Activated T-cell treated with anti-CD3 and anti-CD28 coated beads for 48 hours (primary cell): ENCODE data around the gene DBR1.

Source experiments
- DNase-seq: peaks from one replicate; pipeline ENCODE4 v3.0.0-alpha.2; 2020; ENCODE audit warnings: low read depth

Gene DBR1

GRCh38 chr3:138174421-138175131 lies at the start of gene DBR1:
Gene DBR1 (minus strand): TSS chr3:138174921. CDS start chr3:138174795, 126 bp downstream.
- peak; percentile 61 for DNase-seq

GRCh38 chr3:138222942-138223287 lies 48.2 kb upstream of the DBR1 start:
- no peak for DNase-seq

DNA sequence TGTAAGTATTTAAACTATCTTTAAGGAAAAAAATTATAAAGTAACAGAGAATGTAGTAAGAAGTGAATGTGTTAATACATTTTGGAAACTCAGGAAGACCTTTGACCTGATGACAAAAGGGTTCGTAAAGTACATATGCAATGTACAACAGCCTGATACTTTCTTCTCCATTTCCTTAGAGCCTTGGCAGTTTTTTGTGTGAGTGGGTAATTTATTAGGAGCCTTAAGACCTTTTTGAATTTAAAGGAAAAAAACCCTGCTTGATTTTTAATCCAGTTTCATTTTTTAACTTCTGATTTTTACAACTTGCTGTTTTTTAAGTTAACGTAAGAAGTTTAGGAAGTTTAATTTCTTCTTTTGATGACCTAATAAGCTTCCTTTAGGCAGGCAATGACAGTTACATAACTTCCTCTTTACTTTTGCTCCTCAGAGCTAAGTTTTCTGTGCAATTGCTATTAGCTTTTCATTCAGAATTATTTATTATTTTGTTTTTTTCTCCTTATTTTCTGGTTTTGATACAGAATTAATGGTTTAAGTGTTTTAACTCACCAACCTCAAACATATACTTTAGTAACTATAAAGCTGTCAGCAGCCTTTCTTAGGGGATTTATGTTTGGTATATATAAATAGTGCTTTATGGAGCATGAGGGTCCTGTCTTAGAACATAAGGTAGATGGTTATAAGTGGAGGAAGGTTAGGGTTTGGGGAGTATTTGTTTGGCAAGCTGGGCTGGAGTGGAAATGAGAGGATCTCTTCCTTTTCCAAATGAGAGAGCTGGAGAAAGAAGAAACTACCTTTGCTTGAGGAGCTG lies 47.6 kb upstream of the DBR1 start:
- no peak for DNase-seq

DNA sequence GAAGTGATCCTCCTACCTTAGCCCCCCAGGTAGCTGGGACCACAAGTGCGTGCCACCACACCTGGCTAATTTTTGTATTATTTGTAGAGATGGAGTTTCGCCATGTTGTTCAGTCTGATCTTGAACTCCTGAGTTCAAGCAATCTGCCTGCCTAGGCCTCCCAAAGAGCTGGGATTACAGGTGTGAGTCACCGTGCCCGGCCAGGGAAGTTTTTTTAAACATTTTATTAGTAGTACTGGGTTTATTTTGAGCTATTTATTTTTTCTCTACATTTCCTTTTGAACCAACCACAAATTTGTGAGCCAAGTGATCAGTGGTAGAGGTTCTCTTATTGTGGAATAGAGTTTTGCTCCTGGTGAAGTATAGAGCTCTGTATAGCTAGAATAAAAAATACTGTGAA lies 46.1 kb upstream of the DBR1 start:
- no peak for DNase-seq

GRCh38 chr3:138220242-138220641 lies 45.5 kb upstream of the DBR1 start:
- no peak for DNase-seq

DNA sequence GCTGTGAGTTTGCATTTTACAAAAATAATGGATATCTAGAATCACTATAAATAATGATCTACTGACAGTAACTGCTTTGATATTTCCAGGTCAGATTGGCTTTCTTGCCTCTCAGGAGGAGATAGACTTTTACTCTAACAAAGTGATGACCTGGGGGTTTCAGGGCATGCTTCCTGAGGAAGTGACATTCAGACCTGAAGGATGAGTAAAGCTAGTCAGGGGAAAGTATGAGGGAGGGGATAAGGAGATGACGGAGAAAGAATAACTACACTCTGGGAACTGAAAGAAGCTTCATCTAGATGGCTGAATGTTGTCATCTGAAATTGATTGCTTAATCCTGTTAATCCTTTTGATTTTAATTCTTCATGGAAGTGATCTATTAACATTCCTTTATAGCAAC lies 44.5 kb upstream of the DBR1 start:
- DNase-seq: no peak

- no peak for DNase-seq
Measured at GRCh38 chr3:138213398-138214085, 38.8 kb upstream of the DBR1 start.

DNA sequence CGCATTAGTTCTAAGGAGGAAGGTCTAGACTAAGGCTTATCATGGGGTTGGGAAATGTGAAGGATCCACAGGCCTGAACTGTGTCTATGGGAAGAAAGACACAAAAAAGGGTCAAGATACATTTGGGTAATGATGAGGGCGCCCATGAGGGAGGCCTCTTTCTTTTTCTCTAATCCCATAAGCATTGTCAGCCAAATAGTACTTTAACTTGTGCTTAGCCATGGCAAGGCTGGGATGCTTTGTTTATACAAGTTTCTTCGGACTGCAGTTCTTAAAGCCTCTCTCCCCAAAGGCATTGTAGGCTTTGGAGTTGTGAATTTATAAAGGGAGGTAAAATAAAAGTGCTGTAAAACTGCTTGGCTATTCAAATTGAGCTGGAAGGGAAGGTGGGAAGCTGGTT lies 35.8 kb upstream of the DBR1 start:
- DNase-seq: no peak

GRCh38 chr3:138206196-138206595 lies 31.5 kb upstream of the DBR1 start:
- DNase-seq: no peak

- no peak for DNase-seq
Measured at GRCh38 chr3:138205527-138205926, 30.8 kb upstream of the DBR1 start.

DNA sequence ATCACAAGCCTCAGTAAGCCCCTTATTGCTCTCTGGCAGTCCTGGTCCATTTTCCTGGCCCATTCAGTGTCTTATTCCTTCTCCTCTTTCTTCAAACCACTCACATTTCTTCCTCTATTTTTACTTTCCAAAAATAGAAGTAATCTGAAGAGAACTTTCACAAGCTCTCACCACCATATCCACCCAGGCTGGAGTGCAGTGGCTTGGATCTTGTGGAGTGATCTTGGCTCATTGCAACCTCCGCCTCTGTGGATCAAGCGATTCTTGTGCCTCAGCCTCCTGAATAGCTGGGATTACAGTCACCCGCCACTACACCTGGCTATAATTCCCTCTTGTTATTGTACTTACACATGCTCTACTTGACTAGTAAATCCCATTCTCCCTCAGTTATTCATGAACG lies 29.2 kb upstream of the DBR1 start:
- DNase-seq: no peak

DNA sequence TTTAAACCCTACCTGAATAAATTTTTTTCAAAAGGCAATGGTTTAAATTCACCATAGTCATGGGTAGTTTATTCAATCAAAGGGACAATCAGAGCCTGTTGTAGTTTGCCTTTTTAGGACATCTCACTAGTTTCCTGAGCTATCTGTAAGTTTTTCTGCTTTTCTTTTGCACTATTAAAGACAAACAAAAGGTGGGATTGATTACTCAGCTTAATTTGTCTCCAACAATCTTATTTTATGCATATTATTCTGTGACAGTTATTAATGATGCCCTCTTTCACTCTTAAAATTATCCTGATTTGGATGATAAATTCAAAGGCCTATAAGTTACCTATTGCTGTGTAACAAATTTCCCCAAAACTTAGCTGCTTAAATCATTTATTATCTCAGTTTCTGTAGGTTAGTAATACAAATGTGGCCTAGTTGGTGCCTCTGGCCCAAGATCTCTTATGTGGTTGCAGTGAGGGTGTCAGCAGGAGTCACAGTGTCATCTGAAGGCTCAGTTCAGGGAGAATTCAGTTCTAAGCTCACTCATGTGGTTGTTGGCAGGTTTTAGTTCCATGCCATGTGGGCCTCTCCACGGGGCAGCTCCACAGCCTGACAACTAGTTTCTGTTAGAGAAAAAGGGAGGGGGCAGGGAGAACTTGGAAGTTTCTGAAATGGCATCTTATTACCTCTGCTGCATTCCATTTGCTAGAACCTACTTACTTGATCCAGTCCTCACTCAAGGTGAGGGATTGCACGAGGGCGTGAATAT lies 28.4 kb upstream of the DBR1 start:
- DNase-seq: no peak

DNA sequence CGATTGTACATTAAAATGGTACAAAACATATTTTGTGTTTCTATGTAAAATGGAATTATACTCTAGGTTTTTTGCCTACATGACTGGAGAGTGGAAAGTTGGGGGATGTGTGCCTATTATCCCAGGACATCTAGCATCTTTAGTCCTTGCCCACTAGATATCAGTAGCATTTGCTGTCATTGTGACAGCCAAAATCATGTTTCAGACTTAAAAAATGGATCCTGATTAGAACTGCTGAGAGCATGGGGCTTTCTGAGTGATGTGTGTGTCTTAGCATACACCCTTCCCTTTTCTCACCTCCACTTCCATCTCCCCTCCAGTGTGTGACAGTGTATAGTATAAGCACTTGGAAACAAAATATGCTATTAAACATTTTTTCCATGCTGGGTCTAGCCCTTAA lies 25.7 kb upstream of the DBR1 start:
- DNase-seq: no peak

- DNase-seq: no peak
Measured at GRCh38 chr3:138199851-138200250, 25.1 kb upstream of the DBR1 start.

- DNase-seq: no peak
Measured at GRCh38 chr3:138197524-138197923, 22.8 kb upstream of the DBR1 start.

DNA sequence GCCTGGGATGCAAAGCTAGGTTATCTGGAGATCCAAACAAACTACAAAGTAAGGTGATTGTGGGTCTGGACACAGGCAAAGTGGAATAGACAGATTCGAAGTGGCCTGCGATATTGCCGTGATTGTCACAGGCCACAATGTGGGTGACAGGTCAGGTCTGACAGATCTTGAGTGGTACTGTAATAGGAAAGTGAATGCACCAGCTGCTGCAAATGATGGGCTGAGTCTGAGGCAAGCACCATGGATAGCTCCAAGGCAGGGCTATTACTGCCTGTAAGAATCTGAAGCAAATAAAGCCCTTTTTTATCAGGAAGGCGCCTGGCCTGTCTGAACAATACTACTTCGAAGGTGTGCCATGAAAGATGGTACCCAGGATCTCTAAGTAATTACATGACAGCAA lies 22.3 kb upstream of the DBR1 start:
- DNase-seq: no peak

- DNase-seq: no peak
Measured at GRCh38 chr3:138196023-138196422, 21.3 kb upstream of the DBR1 start.

DNA sequence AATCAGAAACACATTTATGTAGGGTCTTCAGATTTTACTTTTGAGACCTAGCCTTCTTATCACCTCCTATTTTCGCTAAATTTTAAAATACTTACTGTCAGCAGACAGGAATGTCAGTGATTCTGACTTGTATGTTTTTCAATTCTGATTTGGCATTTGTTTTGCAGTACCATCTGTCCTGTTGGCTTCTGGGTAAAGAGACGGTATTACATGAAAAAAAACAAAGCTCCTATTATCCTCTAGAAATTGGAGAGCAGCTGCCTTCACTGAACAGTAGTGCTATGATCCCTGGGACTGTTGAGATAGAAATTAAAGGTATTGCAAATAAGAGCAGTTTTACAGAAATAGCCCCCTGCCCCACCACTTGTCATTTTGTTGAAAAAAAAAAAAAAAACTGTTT lies 20.8 kb upstream of the DBR1 start:
- DNase-seq: no peak

DNA sequence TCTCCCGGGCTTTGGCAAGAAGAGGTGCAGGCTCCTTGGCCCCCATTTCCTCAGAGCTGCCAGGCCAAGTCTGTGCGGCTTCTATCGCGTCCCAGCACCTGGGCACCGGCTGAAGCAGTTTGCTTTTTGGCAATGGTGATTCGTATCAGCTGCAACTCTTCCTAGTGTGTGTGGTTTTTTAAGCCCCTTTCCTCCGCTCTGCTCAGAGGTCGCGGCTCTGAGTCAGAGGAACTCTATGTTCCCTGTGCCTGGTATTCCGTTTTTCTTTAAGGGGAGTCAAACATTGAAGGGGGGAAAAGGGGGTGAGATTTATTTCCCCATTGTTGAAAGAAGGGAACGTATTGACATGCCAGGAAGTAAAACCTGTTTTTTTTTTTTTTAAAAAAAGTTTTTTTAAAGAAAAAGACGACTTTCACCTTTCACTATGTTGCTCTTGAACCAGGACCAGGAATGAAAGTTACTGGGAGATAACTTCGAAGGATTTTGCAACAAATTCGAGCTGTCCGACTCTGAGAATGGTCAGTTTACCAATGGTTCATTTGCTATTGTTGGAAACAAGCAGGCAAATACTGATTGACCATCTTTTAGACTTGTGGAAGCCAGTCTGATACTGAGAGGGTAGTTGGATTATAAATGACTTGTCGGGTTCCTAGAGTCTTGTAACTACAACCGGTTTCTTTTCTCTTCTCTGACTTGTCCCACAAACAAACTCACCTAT lies 13.5 kb upstream of the DBR1 start:
- no peak for DNase-seq

DNA sequence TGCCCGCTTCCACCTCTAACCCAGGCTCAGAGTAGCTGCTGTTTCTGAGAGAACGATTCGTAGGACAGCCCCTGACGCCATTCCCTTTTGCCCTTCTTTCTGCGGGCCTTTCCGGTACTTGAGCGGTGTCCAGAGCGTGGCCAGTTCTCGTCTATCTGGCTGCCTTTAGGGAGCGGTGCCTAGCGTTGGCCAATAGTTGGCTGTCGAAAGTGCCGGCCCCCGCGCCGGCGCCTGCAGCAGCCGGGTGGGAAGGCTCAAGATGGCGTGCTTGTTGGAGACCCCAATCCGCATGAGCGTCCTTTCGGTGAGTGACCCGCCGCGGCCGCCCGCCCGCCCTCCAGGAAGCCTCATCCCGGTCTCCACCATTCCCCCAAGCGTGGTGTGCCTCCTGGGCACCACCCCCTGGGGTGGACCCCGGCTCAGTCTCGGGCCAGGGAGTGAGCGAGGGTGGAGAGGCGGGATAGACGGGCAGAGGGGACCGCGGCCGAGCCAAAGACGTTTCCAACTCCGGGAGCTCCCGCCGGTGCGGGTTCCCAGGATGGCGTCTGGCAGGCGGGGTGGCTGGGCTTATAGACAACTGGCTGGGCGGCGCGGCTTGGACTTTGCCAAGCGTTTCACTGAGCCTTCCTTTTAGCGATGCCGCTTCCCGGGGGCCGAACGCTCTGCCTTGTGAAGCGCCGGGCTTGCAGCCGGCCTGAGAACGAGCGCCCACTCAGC lies 12.7 kb upstream of the DBR1 start, which contains the start of gene ARMC8:
Gene ARMC8, plus strand, starts transcription at position 6 of the 717 bp plus-strand sequence. Its CDS starts 254 bp downstream, at position 260.
- peak; percentile 27 for DNase-seq

DNA sequence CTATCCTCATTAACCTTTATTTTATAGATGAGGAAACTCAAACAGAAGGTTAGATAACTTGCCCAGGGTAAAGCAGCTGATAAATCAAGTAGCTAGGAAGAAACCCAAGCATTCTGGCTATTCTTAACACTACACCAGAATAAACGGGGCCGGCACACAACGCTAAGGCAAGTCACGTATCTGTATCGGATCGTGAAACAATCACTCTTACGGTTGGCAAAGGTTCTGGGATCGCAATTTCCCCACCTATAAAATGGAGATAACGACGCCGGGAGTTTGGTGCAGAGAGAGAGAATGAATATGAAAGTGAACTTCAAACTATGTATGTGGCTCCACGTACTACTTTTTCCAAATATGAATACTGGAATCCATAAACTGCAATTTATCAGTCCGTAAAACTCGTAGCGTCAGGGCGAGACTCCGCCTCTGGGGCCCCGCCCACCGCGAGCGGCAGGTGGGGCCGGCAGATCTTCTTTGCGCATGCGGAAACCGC lies 12.1 kb upstream of the DBR1 start:
- DNase-seq: peak; percentile 90
